Fibroblast of lung (primary cell): ENCODE measurements around the gene DIAPH1. TPM values are rescaled to one million over a fixed set of nuclear protein-coding genes. Genes with fewer than 3 reads are reported as not detected.
A peak's percentile ranks its signal among the peaks of the same experiment; 100 is the strongest.

Experiments
- DNase-seq, 2 donors: peaks; one replicate each; pipeline versions ENCODE4 v3.0.0 to v3.0.0-alpha.2; 2010; ENCODE audit warnings: low read depth in 2 of 2
- H2AFZ ChIP-seq: 2 replicates; pipeline ENCODE4 v1.5.1; 2012; ENCODE audit warnings: low read length, control low read depth, inconsistent platforms
- H3K27ac ChIP-seq: 2 replicates; pipeline ENCODE4 v1.5.1; 2011; ENCODE audit warnings: low read length, control low read depth; ENCODE audit not compliant: insufficient read depth
- H3K27me3 ChIP-seq: 2 replicates; pipeline ENCODE4 v1.5.1; 2011; ENCODE audit warnings: mild to moderate bottlenecking, low read length; ENCODE audit not compliant: control insufficient read depth, insufficient read depth
- H3K36me3 ChIP-seq: 2 replicates; pipeline ENCODE4 v1.5.1; 2011; ENCODE audit warnings: low read length; ENCODE audit not compliant: control insufficient read depth, insufficient read depth
- H3K4me1 ChIP-seq: 2 replicates; pipeline ENCODE4 v1.5.1; 2011; ENCODE audit warnings: low read length; ENCODE audit not compliant: control insufficient read depth, insufficient read depth; ENCODE audit errors: extremely low read depth
- H3K4me2 ChIP-seq: 2 replicates; pipeline ENCODE4 v1.5.1; 2011; ENCODE audit warnings: low read length, control low read depth; ENCODE audit not compliant: insufficient read depth; ENCODE audit errors: extremely low read depth
- H3K4me3 ChIP-seq, 4 experiments: fragments of 200-600 bp in 1 of 4; sonication (generic) in 1 of 4; replicated peaks in 1 of 4; 2 replicates each; pipeline ENCODE4 v1.5.1; 2011 to 2016; ENCODE audit warnings: low read length in 4 of 4, low read depth in 3 of 4, mild to moderate bottlenecking in 3 of 4, control low read depth in 2 of 4, inconsistent platforms in 1 of 4, mixed read lengths in 1 of 4; ENCODE audit not compliant: insufficient read depth in 1 of 4; ENCODE audit errors: control extremely low read depth in 1 of 4
- H3K79me2 ChIP-seq: 2 replicates; pipeline ENCODE4 v1.5.1; 2012; ENCODE audit warnings: mild to moderate bottlenecking, low read length, inconsistent platforms; ENCODE audit not compliant: control insufficient read depth, insufficient read depth
- H3K9ac ChIP-seq: 2 replicates; pipeline ENCODE4 v1.5.1; 2011; ENCODE audit warnings: mild to moderate bottlenecking, low read length, control low read depth; ENCODE audit not compliant: insufficient read depth
- H3K9me3 ChIP-seq: 2 replicates; pipeline ENCODE4 v1.5.1; 2012; ENCODE audit warnings: low read depth, low read length; ENCODE audit not compliant: control insufficient read depth, insufficient read depth
- H4K20me1 ChIP-seq: 2 replicates; pipeline ENCODE4 v1.5.1; 2011; ENCODE audit warnings: low read length; ENCODE audit not compliant: control insufficient read depth, insufficient read depth; ENCODE audit errors: extremely low read depth
- CTCF ChIP-seq, 2 donors: IDR thresholded peaks in 1 of 2; conservative IDR thresholded peaks in 1 of 2; 1 replicate in 1 of 2; 2 replicates in 1 of 2; pipeline ENCODE4 v1.5.1; 2011 to 2012; ENCODE audit warnings: low read length in 2 of 2, control low read depth in 1 of 2, inconsistent platforms in 1 of 2, low read depth in 1 of 2, mild to moderate bottlenecking in 1 of 2
- EZH2 ChIP-seq: IDR thresholded peaks from 2 replicates; pipeline ENCODE4 v1.5.1; 2012; ENCODE audit warnings: low read length, control low read depth, mild to moderate bottlenecking; ENCODE audit errors: missing control alignments
- polyA plus RNA-seq, 2 donors: library from polyadenylated mRNA; depleted of rRNA in 1 of 2; stranded (reverse) in 1 of 2; unstranded in 1 of 2; fragments of >200 nt; gene quantifications; 2 replicates each; pipeline ENCODE4 v1.2.1, GENCODE V29; 2011 to 2012; ENCODE audit warnings: missing spikeins in 1 of 2
- total RNA-seq: library from RNA; depleted of rRNA; stranded (reverse); fragments of >200 nt; gene quantifications from 2 replicates; pipeline ENCODE4 v1.2.1, GENCODE V29; 2014

DIAPH1 gene
- total and polyA plus RNA-seq, 2 donors (not counting 1 experiment from before 2014, with no cell fraction given): 21.1 to 30.9 TPM

DNA sequence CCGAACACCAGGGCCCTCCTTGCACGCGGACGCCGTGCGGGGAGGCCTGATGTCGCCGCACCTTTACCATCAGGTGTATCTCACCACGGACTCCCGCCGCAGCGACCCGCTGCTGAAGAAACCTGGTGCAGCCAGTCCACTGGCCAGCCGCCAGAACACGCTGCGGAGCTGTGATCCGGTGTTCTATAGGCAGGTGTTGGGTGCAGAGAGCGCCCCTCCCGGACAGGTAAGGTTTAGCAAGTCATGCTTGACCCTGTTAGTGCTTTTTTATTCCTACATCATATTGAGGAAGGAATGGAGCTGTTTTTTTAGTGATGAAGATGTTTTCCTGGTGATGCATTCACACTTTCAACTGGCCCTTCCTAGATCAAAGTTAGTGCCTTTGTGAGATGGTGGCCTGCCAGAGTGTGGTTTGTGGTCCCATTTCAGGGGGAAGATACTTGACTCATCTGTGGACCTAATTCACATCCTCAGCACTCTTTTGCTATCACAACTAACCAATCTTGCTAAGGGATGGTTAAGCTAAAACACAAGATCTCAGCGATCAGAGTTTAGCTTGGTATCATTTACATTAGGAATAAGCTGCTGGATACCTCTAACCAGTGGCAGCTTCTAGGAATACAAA, 140.4 kb downstream of the DIAPH1 start:
- Histone ChIP-seq H3K27ac (no peak overlapping the region), H4K20me1 (peaks cover 3% of the 10 kb centered on the region), H3K4me3 (peak overlapping the region; percentile 76 to 95 (median 84)), H2AFZ (no peak overlapping the region), H3K79me2 (peaks cover 31% of the 10 kb centered on the region), H3K4me2 (peak overlapping the region; percentile 89), H3K27me3 (no peaks in the 10 kb centered on the region), H3K9ac (no peak overlapping the region), H3K9me3 (no peaks in the 10 kb centered on the region), H3K36me3 (peaks cover 1% of the 10 kb centered on the region), H3K4me1 (peaks cover 19% of the 10 kb centered on the region)
- peak; percentile 28 to 32 for TF ChIP-seq CTCF (conservative IDR thresholded peaks at IDR 0.05 in 1 of 2, IDR thresholded peaks at IDR 0.05 in 1 of 2; ENCODE audit: low read depth in 1 of 2, low read length in 2 of 2)
- no peak for TF ChIP-seq EZH2
- DNase-seq: peak in 1 of 2 donors; percentile 50

- peak overlapping the region; percentile 89 for H3K4me2 ChIP-seq
- peaks cover 1% of the 10 kb centered on the region for H3K36me3 ChIP-seq
- no peaks in the 10 kb centered on the region for H3K27me3 ChIP-seq
- no peak for DNase-seq
- H3K4me3 ChIP-seq: peak overlapping the region; percentile 76 to 95 (median 84)
- no peak overlapping the region for H2AFZ ChIP-seq
- H3K9ac ChIP-seq: peak overlapping the region; percentile 45
- H3K79me2 ChIP-seq: peaks cover 29% of the 10 kb centered on the region
- H3K4me1 ChIP-seq: peaks cover 18% of the 10 kb centered on the region
- TF ChIP-seq EZH2 (no peak), CTCF (conservative IDR thresholded peaks at IDR 0.05 in 1 of 2, IDR thresholded peaks at IDR 0.05 in 1 of 2; ENCODE audit: low read depth in 1 of 2, low read length in 2 of 2) (no peak)
- peaks cover 3% of the 10 kb centered on the region for H4K20me1 ChIP-seq
- peak overlapping the region; percentile 7 for H3K27ac ChIP-seq
- no peaks in the 10 kb centered on the region for H3K9me3 ChIP-seq
These were observed 141.0 kb downstream of the DIAPH1 start for GRCh38 chr5:141477815-141478214.

DNA sequence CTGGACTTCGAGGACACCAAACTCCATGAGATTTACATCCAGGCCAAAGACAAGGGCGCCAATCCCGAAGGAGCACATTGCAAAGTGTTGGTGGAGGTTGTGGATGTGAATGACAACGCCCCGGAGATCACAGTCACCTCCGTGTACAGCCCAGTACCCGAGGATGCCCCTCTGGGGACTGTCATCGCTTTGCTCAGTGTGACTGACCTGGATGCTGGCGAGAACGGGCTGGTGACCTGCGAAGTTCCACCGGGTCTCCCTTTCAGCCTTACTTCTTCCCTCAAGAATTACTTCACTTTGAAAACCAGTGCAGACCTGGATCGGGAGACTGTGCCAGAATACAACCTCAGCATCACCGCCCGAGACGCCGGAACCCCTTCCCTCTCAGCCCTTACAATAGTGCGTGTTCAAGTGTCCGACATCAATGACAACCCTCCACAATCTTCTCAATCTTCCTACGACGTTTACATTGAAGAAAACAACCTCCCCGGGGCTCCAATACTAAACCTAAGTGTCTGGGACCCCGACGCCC, 141.7 kb downstream of the DIAPH1 start:
- Histone ChIP-seq H3K36me3 (peaks cover 1% of the 10 kb centered on the region), H3K27me3 (no peaks in the 10 kb centered on the region), H3K4me1 (peaks cover 14% of the 10 kb centered on the region), H3K79me2 (peaks cover 29% of the 10 kb centered on the region), H3K27ac (peak overlapping the region; percentile 83), H4K20me1 (peaks cover 3% of the 10 kb centered on the region), H2AFZ (no peak overlapping the region), H3K9me3 (no peaks in the 10 kb centered on the region), H3K4me3 (peak overlapping the region; percentile 76 to 95 (median 84)), H3K4me2 (peak overlapping the region; percentile 89), H3K9ac (no peak overlapping the region)
- TF ChIP-seq EZH2: no peak
- TF ChIP-seq CTCF (conservative IDR thresholded peaks at IDR 0.05 in 1 of 2, IDR thresholded peaks at IDR 0.05 in 1 of 2; ENCODE audit: low read depth in 1 of 2, low read length in 2 of 2): no peak
- no peak for DNase-seq
